Glutamatergic neuron (in vitro differentiated cells): ENCODE data around the gene CD19. TPM values are rescaled to one million over a fixed set of nuclear protein-coding genes. Genes with fewer than 3 reads are reported as not detected.
"Not testable (repeated sequence)": the region's sequence is repeated elsewhere in the genome, so short reads cannot be mapped to it uniquely, and the experiment has no call there.

Experiments used
- DNase-seq: peaks from one replicate; pipeline ENCODE4 v3.0.0; 2022
- H3K27ac Mint-ChIP-seq: one replicate; pipeline ENCODE4 v1.8.0; 2020; ENCODE audit warnings: mild to moderate bottlenecking, mixed read lengths, inconsistent platforms; ENCODE audit not compliant: unreplicated experiment
- H3K27me3 Mint-ChIP-seq: one replicate; pipeline ENCODE4 v1.8.0; 2020; ENCODE audit warnings: mild to moderate bottlenecking, moderate library complexity, mixed read lengths, inconsistent platforms; ENCODE audit not compliant: unreplicated experiment
- H3K36me3 Mint-ChIP-seq: one replicate; pipeline ENCODE4 v1.8.0; 2020; ENCODE audit warnings: mild to moderate bottlenecking, mixed read lengths, inconsistent platforms; ENCODE audit not compliant: unreplicated experiment
- H3K4me1 Mint-ChIP-seq: one replicate; pipeline ENCODE4 v1.8.0; 2020; ENCODE audit warnings: mild to moderate bottlenecking, low read depth, mixed read lengths, inconsistent platforms; ENCODE audit not compliant: unreplicated experiment
- H3K4me3 Mint-ChIP-seq: one replicate; pipeline ENCODE4 v1.8.0; 2020; ENCODE audit warnings: mild to moderate bottlenecking, mixed read lengths, inconsistent platforms; ENCODE audit not compliant: unreplicated experiment
- H3K9me3 Mint-ChIP-seq: one replicate; pipeline ENCODE4 v1.8.0; 2020; ENCODE audit warnings: mild to moderate bottlenecking, moderate library complexity, mixed read lengths, inconsistent platforms; ENCODE audit not compliant: unreplicated experiment
- total RNA-seq: library from RNA; stranded (reverse); fragmentation: NEBNext Ultra II Directional; extraction: Animal tissue kit (Norgen Biotek cat#: 25700); gene quantifications from one replicate; pipeline ENCODE4 v1.2.1, GENCODE V29; 2021; ENCODE audit not compliant: unreplicated experiment
- TF ChIP-seq, protein P1 (sequence below): fragments of 200-600 bp; sonication (generic); IDR thresholded peaks from one replicate; pipeline ENCODE4 v1.5.0; 2021; ENCODE audit not compliant: partially characterized antibody, unreplicated experiment

CD19 gene
- total RNA-seq, 1 donor from 2014 or later: 0.27 TPM

DNA sequence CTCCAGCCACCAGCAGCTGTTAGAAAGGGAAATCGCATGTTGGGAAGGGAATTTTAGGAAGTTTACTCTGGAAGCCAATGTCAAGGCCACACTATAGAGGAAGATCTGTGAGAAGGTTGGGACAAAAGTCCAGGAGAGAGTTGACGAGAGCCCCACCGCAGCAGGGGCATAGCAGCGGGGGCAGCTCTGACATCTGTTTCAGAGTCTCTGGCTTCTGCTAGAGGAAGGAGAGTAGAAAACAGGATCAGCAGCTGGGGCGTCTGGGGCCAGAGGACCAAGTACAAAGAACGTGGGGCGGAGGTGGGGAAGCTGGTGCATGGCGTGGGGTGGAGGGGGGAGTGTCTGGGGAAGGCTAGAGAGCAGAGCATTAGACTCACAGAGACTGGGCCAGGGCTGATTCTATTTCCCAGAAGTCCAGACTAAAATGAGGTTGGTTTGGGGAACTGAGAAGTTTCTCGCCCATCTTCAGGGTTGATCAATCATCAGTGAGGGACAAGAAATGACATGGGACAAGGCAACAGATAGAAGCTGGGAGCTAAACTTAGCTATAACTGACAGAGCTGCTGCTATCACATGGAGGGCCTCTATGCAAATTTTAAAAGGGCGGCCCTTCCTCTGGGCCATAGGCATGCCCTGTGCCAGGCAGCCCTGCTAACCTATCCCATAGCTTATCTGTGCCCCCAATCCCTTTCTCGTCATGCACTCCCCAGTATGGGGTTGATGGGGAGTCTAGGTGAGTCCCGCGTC lies 7.9 kb upstream of the CD19 start:
- Mint-ChIP-seq H3K27ac (peak overlapping the region; percentile 56), H3K9me3 (peaks cover 8% of the 10 kb centered on the region), H3K4me3 (peak overlapping the region; percentile 82), H3K4me1 (peaks cover 11% of the 10 kb centered on the region), H3K27me3 (peaks cover 5% of the 10 kb centered on the region), H3K36me3 (no peaks in the 10 kb centered on the region)
- TF ChIP-seq, protein P1, sequence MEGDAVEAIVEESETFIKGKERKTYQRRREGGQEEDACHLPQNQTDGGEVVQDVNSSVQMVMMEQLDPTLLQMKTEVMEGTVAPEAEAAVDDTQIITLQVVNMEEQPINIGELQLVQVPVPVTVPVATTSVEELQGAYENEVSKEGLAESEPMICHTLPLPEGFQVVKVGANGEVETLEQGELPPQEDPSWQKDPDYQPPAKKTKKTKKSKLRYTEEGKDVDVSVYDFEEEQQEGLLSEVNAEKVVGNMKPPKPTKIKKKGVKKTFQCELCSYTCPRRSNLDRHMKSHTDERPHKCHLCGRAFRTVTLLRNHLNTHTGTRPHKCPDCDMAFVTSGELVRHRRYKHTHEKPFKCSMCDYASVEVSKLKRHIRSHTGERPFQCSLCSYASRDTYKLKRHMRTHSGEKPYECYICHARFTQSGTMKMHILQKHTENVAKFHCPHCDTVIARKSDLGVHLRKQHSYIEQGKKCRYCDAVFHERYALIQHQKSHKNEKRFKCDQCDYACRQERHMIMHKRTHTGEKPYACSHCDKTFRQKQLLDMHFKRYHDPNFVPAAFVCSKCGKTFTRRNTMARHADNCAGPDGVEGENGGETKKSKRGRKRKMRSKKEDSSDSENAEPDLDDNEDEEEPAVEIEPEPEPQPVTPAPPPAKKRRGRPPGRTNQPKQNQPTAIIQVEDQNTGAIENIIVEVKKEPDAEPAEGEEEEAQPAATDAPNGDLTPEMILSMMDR: no peak
- no peak for DNase-seq

DNA sequence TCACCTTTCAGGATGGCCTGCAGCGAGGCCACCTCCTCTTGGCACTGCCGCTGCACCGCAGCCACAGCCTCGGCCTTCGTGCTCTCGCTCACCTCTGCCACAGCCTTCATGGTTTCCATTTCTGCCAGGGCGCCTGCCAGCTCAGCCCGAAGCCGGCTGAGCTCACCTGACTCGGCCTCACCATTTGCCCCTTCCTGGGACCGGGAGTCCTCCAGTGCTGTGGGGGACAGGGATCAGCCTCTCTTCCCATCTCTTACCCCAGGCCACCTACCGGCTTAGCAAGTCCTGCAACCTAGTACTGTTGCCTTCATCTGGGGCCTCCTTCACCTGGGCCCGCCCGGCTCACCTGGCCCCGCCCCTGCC lies 7.4 kb upstream of the CD19 start:
- Mint-ChIP-seq H3K27ac (no peak overlapping the region), H3K36me3 (no peaks in the 10 kb centered on the region), H3K9me3 (peaks cover 8% of the 10 kb centered on the region), H3K4me1 (peaks cover 11% of the 10 kb centered on the region), H3K4me3 (peak overlapping the region; percentile 82), H3K27me3 (peaks cover 5% of the 10 kb centered on the region)
- no peak for DNase-seq
- TF ChIP-seq, protein P1: no peak

DNA sequence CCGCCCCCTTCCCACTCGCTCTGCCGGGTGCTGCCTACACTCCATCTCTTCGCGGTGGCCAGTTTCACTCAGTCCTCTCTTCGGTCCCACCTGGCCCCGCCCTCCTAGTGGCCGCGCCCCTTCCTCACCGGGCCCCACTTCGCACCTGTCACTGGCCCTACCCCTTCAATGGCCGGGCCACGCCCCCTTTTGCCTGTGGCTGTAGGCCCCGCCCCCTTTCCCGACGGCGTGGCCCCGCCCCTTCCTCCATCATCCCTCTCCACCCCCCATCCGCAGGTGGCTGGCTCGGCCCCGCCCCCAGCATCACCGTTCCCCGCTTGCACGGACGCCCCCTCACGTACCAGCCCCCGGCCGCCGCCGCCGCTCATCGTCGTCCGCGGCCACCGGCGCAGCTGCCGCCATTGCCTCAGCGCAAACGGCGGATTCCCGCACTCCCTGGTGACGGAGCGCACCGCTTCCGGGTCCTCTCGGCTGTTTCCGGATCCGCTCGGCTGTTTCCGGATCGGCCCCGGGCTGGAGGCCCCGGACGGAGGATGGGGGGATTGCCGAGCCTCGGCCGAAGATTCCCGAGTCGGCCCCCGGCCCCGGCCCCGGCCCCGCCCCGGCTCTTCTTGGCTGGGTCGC lies 6.9 kb upstream of the CD19 start, which contains the start of gene RABEP2:
TSS of gene RABEP2 (minus strand) at position 477 of the 624 bp plus-strand sequence. CDS start at position 402, 75 bp downstream.
- TF ChIP-seq, protein P1: no peak
- peak within 1 kb of the TSS; percentile 91 for H3K4me3 Mint-ChIP-seq
- H3K9me3 Mint-ChIP-seq: peaks cover 8% of the 10 kb centered on the region
- H3K27ac Mint-ChIP-seq: peak within 1 kb of the TSS; percentile 96
- no peaks in the 10 kb centered on the region for H3K36me3 Mint-ChIP-seq
- DNase-seq: peak; percentile 99
- peaks cover 7% of the 10 kb centered on the region for H3K4me1 Mint-ChIP-seq
- H3K27me3 Mint-ChIP-seq: peaks cover 5% of the 10 kb centered on the region

DNA sequence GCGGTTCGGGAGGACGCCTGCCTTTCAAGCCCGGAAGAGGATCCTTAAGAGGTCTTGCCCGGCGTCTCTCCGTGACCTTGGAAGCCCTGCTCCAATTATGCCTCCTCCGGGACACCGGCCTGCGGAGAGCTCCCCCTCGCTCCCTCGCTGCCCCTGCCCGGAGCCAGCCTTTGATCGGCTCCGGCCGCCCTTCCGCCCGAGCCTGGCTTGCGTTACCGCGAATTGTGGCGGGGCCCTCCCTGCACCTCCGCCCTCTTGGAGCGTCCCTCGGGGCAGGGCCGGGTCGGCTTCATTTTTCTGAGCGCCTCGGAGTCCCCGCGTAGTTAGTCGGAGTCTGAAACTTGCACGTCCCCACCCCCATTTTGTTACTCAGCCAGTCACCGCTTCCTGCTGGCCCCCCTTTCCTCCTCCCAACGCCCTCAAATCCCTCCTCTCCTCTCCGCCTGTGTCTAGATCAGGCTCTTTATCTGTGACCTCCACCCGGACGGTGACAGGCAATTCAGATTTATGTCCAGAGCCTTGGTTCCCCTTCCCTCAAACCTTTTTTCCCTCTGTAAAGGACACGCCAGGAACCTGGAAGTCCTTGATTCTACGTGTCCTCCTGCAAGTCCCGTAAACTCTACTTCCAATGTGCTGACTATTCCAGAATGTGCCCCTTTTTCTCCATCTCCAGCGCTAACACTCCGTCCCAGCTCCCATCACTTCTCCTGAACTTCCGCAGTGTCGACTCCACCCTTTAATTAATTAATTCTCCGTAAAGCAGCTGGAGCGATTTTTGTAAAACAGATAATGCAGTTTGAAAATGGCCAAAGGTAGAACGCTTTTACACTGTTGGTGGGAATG lies 6.2 kb upstream of the CD19 start:
- Mint-ChIP-seq H3K27ac (peak overlapping the region; percentile 96), H3K36me3 (no peaks in the 10 kb centered on the region), H3K4me3 (peak overlapping the region; percentile 91), H3K9me3 (peaks cover 8% of the 10 kb centered on the region), H3K4me1 (peaks cover 7% of the 10 kb centered on the region), H3K27me3 (peaks cover 5% of the 10 kb centered on the region)
- DNase-seq: peak; percentile 87
- TF ChIP-seq, protein P1: no peak

DNA sequence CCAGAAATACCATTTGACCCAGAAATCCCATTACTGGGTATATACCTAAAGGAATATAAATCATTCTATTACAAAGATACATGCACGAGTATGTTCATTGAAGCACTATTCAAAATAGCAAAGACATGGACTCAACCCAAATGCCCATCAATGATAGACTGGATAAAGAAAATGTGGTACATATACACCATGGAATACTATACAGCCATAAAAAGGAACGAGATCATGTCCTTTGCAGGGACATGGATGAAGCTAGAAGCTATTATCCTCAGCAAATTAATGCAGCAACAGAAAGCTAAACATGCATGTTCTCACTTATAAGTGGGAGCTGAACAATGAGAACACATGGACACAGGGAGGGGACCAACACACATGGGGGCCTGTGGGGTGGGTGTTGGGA lies 5.5 kb upstream of the CD19 start:
- DNase-seq, H3K27me3 Mint-ChIP-seq, H3K36me3 Mint-ChIP-seq, H3K9me3 Mint-ChIP-seq: not testable (repeated sequence)
- peak overlapping the region; percentile 96 for H3K27ac Mint-ChIP-seq
- H3K4me1 Mint-ChIP-seq: peaks cover 12% of the 10 kb centered on the region
- peak overlapping the region; percentile 91 for H3K4me3 Mint-ChIP-seq
